Uterus (tissue), 2 donors: Measurements from ENCODE around the gene LTBP1.

Source experiments
- CTCF ChIP-seq, 4 experiments: fragments of 200-600 bp in 2 of 4; fragments of 450-650 bp in 2 of 4; sonication (generic) in 2 of 4; IDR thresholded peaks; one replicate each; pipeline ENCODE4 v1.5.1; 2016 to 2019; ENCODE audit warnings: antibody characterized with exemption in 4 of 4, mild to moderate bottlenecking in 2 of 4, moderate library complexity in 1 of 4
- POLR2A ChIP-seq, 2 donors: fragments of 450-650 bp; IDR thresholded peaks; one replicate each; pipeline ENCODE4 v1.6.1; 2016; ENCODE audit warnings: antibody characterized with exemption in 2 of 2, mild to moderate bottlenecking in 1 of 2, moderate library complexity in 1 of 2

- TF ChIP-seq CTCF (IDR thresholded peaks at IDR 0.05) (no peak), POLR2A (IDR thresholded peaks at IDR 0.05) (no peak)
Observed at GRCh38 chr2:33029926-33030325, 83.2 kb downstream of the LTBP1 start.
